Vagina (tissue), 2 donors: Measurements from ENCODE around the gene CADPS2. TPM values are rescaled to one million over a fixed set of nuclear protein-coding genes. Genes with fewer than 3 reads are reported as not detected.

Source experiments
- DNase-seq, 2 donors: peaks; one replicate each; pipeline ENCODE4 v3.0.0-alpha.2; 2017; ENCODE audit errors: extremely low spot score in 2 of 2
- H3K27ac ChIP-seq: fragments of 200-600 bp; sonication (generic); one replicate; pipeline ENCODE4 v1.5.1; 2019
- H3K27me3 ChIP-seq: fragments of 200-600 bp; sonication (generic); one replicate; pipeline ENCODE4 v1.5.1; 2019
- H3K36me3 ChIP-seq, 2 donors: fragments of 200-600 bp; sonication (generic); one replicate each; pipeline ENCODE4 v1.5.1; 2017 to 2019
- H3K4me1 ChIP-seq: fragments of 200-600 bp; sonication (generic); one replicate; pipeline ENCODE4 v1.5.1; 2019
- H3K4me3 ChIP-seq, 2 donors: fragments of 200-600 bp; sonication (generic); 1 replicate in 1 of 2; 2 replicates in 1 of 2; pipeline ENCODE4 v1.5.1; 2016 to 2019
- H3K9me3 ChIP-seq: fragments of 200-600 bp; sonication (generic); one replicate; pipeline ENCODE4 v1.5.1; 2019
- CTCF ChIP-seq, 3 experiments: fragments of 450-650 bp in 2 of 3; fragments of 200-600 bp in 1 of 3; sonication (generic) in 1 of 3; IDR thresholded peaks; one replicate each; pipeline ENCODE4 v1.5.1; 2017 to 2019; ENCODE audit warnings: antibody characterized with exemption in 3 of 3, mild to moderate bottlenecking in 2 of 3, moderate library complexity in 2 of 3
- POLR2A ChIP-seq, 2 donors: fragments of 450-650 bp; IDR thresholded peaks; one replicate each; pipeline ENCODE4 v1.6.1; 2017; ENCODE audit warnings: antibody characterized with exemption in 2 of 2, mild to moderate bottlenecking in 2 of 2, moderate library complexity in 2 of 2
- POLR2AphosphoS5 ChIP-seq, 2 donors: sonication (generic); formaldehyde crosslinking; IDR thresholded peaks; one replicate each; pipeline ENCODE4 v1.9.0; 2017; ENCODE audit warnings: antibody characterized with exemption in 2 of 2, mild to moderate bottlenecking in 2 of 2, low read depth in 1 of 2; ENCODE audit not compliant: insufficient read depth in 1 of 2
- intact Hi-C: fragments of 100-400 bp; cut with DNase I; formaldehyde crosslinking; loops from one replicate; pipeline ENCODE4 v1.15.1; 2023
- total RNA-seq: library from RNA; depleted of rRNA; stranded (reverse); fragments of >200 nt; gene quantifications from one replicate; pipeline ENCODE4 v1.2.3, GENCODE V29; 2016

Gene CADPS2
- total RNA-seq, 1 donor from 2014 or later = 25.5 TPM

GRCh38 chr7:122311050-122311700 is 575.1 kb downstream of the CADPS2 start:
- DNase-seq = no peak
- Histone ChIP-seq H3K36me3 (no peaks in the 10 kb centered on the region), H3K27me3 (peaks cover 8% of the 10 kb centered on the region), H3K27ac (no peak overlapping the region), H3K9me3 (no peaks in the 10 kb centered on the region), H3K4me1 (peaks cover 24% of the 10 kb centered on the region), H3K4me3 (no peak overlapping the region)
- no peak for TF ChIP-seq CTCF (IDR thresholded peaks at IDR 0.05)
- TF ChIP-seq POLR2A (IDR thresholded peaks at IDR 0.05) = no peak
- TF ChIP-seq POLR2AphosphoS5 (IDR thresholded peaks at IDR 0.05; ENCODE audit: insufficient read depth in 1 of 2, low read depth in 1 of 2) = no peak
- intact Hi-C loops = no loop called here

DNA sequence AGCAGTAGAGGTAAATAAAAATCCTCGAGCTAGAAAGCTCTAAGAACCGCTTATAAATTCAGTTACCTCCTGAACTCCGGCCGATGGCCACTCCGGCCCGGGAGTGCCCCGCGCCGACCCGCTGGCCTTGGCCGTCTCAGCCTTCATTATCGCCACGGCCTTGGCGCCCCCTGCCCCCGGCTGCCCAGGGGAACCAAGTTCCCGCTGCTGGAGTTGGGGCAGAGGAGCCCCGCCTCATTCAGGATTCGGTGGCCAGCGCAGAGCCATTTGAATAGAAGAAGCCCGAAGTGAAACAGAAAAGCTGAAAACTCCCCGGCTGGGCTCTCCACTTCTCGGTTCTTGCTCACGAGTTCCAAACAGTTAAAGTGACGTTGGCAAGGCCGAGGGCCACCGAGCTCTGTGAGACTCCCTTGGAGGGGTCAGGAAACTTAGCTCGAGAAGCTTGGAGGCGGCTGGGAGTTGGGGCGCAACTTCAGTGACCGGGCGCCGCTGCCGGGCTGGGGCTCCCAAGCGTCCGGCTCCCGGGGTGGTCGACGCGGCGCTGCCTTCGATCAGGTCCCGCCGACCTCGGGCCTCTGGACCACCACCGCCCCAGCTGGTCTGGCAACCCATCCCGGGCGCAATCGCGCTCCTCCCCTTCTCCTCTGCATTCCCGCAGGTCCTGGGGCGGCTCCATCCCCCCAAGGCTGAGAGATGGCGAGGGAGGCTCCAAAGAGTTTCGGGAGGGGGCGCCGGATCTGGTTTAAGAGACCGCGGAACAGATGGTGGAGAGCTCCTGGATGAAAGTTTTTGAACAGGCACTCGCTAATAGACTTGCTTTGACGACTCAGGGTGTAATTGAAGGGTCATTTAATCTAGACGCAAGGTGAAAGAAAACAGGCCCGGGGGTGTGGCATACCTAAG is 575.9 kb downstream of the CADPS2 start:
- Histone ChIP-seq H3K36me3 (no peaks in the 10 kb centered on the region), H3K4me1 (peaks cover 28% of the 10 kb centered on the region), H3K9me3 (no peaks in the 10 kb centered on the region), H3K27me3 (peaks cover 15% of the 10 kb centered on the region), H3K27ac (no peak overlapping the region), H3K4me3 (peak overlapping the region; percentile 32 to 36)
- no peak for DNase-seq
- TF ChIP-seq CTCF (IDR thresholded peaks at IDR 0.05) = no peak
- TF ChIP-seq POLR2AphosphoS5 (IDR thresholded peaks at IDR 0.05; ENCODE audit: insufficient read depth in 1 of 2, low read depth in 1 of 2) = no peak
- TF ChIP-seq POLR2A (IDR thresholded peaks at IDR 0.05) = no peak
- intact Hi-C loops = no loop called here

- Histone ChIP-seq H3K9me3 (no peaks in the 10 kb centered on the region), H3K4me3 (no peak overlapping the region), H3K27me3 (peaks cover 21% of the 10 kb centered on the region), H3K27ac (no peak overlapping the region), H3K36me3 (no peaks in the 10 kb centered on the region), H3K4me1 (peaks cover 37% of the 10 kb centered on the region)
- intact Hi-C loops = no loop called here
- no peak for DNase-seq
- TF ChIP-seq POLR2AphosphoS5 (IDR thresholded peaks at IDR 0.05; ENCODE audit: insufficient read depth in 1 of 2, low read depth in 1 of 2) = no peak
- TF ChIP-seq CTCF (IDR thresholded peaks at IDR 0.05) = no peak
- TF ChIP-seq POLR2A (IDR thresholded peaks at IDR 0.05) = no peak
Observed at GRCh38 chr7:122309421-122309820, 576.8 kb downstream of the CADPS2 start.

DNA sequence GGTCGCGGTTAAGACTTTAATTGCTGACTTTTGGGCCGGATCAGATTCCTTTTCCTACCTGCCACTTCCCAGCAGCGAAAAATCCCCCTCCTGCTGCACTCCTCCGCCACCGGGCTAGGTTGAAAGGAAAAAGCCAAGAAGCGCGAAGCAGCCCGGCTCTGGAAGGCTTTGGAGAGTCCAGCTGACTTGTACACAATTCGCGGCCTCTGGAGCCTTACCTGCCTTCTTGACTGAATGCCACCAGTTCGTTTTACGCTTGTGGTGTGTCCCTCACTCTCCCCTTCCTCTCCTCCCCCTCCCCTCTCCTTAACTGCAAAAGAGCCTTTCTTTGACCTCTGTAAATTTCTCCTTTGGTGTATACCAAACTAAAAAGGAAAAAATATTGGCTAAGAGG is 579.0 kb downstream of the CADPS2 start:
- H3K36me3 ChIP-seq = no peaks in the 10 kb centered on the region
- H3K9me3 ChIP-seq = no peaks in the 10 kb centered on the region
- intact Hi-C loops = no loop called here
- peaks cover 31% of the 10 kb centered on the region for H3K27me3 ChIP-seq
- peaks cover 45% of the 10 kb centered on the region for H3K4me1 ChIP-seq
- H3K4me3 ChIP-seq = no peak overlapping the region
- DNase-seq = no peak
- no peak overlapping the region for H3K27ac ChIP-seq
- no peak for TF ChIP-seq POLR2A (IDR thresholded peaks at IDR 0.05)
- no peak for TF ChIP-seq POLR2AphosphoS5 (IDR thresholded peaks at IDR 0.05; ENCODE audit: insufficient read depth in 1 of 2, low read depth in 1 of 2)
- no peak for TF ChIP-seq CTCF (IDR thresholded peaks at IDR 0.05)
